ENCODE results near the gene JAG2.

Gene JAG2

DNA sequence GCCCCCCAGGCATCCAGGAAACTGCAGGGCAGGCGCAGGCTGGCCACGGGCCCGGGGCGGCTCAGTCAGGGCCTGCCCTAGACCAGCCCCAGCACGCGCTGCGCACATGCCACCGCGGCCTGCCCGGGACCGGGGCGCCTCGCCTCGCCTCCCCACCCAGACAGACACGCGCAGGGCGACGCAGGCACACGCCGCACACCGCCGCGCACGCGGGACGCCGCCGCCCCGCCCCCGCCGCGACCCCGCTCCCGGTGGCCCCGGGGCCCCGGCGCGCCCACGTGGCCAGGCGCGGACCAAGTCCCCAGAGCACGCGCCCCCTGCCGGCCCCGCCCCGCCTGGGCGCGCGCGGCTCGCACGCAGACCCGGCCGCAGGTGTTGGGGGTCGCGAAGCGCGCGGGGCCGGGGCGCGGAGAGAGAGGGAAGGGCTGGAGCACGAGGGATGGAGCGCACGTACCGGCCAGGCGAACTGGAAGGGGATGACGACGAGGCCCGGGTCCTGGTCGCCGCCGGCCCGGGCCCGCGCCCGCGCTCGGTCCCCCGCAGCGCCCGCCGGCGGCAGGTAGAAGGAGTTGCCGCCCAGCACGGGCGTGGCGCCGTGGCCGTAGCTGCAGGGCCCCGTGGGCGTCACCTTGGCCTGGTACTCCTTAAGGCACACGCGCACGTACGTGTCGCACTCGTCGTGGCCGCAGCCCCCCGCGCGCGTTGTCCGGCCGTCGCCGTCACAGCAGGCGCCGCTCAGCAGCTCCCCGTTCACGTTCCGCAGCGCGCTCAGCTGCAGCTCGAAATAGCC, 1.1 kb downstream of the JAG2 start:
- Histone ChIP-seq H3K4me1 (ENCODE audit: control insufficient read depth in 5 of 5, insufficient read depth in 5 of 5, low read length in 5 of 5) (peaks cover 0 to 72% (median 55%) of the 10 kb centered on the region in 5 donors), H3K9ac (ENCODE audit: low read length in 5 of 5) (no peak overlapping the region)

DNA sequence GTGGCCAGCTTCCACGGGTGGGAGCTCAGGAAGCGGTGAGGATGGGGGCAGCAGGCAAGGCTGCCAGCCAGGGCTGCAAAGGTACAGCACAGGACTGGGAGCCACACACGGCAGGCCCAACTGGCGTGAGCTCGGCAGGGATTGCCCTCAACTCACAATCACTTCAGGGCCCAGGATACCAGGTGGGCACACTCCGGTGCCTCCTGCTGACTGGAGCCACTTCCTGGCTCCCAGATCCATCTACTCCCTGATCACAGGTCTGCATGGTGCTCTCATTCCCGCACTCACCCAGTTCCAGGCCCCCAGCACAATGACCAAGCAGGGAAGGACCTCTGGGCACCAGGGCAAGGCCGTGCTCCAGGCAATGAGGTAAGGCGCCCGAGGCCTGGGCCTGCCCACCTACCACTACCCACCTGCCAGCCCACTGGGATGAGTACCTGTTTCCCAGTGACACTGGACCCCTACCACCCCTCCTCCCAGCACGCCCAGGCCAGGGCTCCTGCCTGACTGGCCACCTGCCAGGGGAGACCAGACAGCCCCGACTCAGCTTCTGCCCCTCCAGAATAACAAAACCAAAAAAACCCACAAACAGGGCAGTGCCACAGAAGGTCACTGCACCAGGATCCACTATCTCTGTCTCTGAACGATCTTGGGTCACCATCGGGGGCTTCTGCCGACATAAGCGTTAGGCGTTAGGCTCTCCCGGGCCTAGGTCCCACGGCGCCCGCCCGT, 1.8 kb downstream of the JAG2 start:
- H3K27ac ChIP-seq (ENCODE audit: low read depth, low read length): no peak overlapping the region
- H3K27me3 ChIP-seq (ENCODE audit: control insufficient read depth in 5 of 5, insufficient read depth in 4 of 5, low read length in 5 of 5): peaks cover 0 to 8% (median 3%) of the 10 kb centered on the region in 5 donors
- H3K4me3 ChIP-seq (ENCODE audit: low read depth in 1 of 5, low read length in 5 of 5): peak overlapping the region in 2 of 5 donors; percentile 43 to 45
- H3K9me3 ChIP-seq (ENCODE audit: control insufficient read depth in 5 of 5, low read length in 5 of 5): no peaks in the 10 kb centered on the region
- peak overlapping the region in 1 of 5 donors; percentile 28 for H3K9ac ChIP-seq (ENCODE audit: low read length in 5 of 5)
- H3K36me3 ChIP-seq (ENCODE audit: control insufficient read depth in 5 of 5, insufficient read depth in 5 of 5, low read length in 5 of 5): no peaks in the 10 kb centered on the region
- H3K4me1 ChIP-seq (ENCODE audit: control insufficient read depth in 5 of 5, insufficient read depth in 5 of 5, low read length in 5 of 5): peaks cover 0 to 77% (median 55%) of the 10 kb centered on the region in 5 donors

More for the DNA sequence above, 1.1 kb downstream of the JAG2 start:
- Histone ChIP-seq H3K9me3 (ENCODE audit: control insufficient read depth in 5 of 5, low read length in 5 of 5) (no peaks in the 10 kb centered on the region), H3K4me3 (ENCODE audit: low read depth in 1 of 5, low read length in 5 of 5) (peak overlapping the region in 4 of 5 donors; percentile 50 to 70 (median 56)), H3K27ac (ENCODE audit: low read depth, low read length) (no peak overlapping the region), H3K27me3 (ENCODE audit: control insufficient read depth in 5 of 5, insufficient read depth in 4 of 5, low read length in 5 of 5) (peaks cover 0 to 8% (median 3%) of the 10 kb centered on the region in 5 donors), H3K36me3 (ENCODE audit: control insufficient read depth in 5 of 5, insufficient read depth in 5 of 5, low read length in 5 of 5) (no peaks in the 10 kb centered on the region)

DNA sequence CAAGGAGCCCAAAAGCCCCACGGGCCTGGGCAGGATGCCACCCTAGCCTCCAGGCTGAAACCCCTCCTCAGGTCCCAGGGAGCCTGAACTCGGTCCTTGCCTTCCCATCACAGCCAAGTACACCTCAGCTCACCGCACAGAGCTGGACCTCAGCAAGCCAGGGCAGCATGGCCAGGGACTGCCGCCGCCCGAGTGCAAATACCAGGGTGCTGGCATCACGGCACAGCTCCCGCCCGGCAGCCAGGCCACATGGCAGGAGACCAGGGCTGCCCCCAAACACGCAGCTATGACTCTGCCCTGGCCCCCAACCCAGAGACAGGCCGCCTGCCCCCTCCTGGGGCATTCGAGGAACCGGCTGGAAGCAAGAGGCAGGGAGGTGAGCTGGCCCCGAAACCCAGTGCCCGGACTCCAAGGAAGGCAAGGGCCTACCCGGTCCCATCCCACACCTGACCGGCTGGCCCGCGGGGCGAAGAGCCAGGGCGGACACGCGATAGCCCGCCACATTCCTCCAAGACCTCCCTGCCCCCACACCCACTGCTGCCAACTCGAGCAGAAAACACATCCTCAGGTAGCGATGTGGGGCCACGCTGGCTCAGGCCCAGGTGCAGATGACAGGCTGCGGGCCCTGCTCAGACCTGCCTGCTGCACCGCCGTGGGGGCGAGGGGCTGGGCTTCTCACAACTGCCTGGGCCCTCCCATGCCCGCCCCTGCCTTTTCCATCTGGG, 2.7 kb downstream of the JAG2 start:
- Histone ChIP-seq H3K36me3 (ENCODE audit: control insufficient read depth in 5 of 5, insufficient read depth in 5 of 5, low read length in 5 of 5) (no peaks in the 10 kb centered on the region), H3K9me3 (ENCODE audit: control insufficient read depth in 5 of 5, low read length in 5 of 5) (no peaks in the 10 kb centered on the region), H3K27ac (ENCODE audit: low read depth, low read length) (no peak overlapping the region), H3K4me1 (ENCODE audit: control insufficient read depth in 5 of 5, insufficient read depth in 5 of 5, low read length in 5 of 5) (peaks cover 0 to 76% (median 48%) of the 10 kb centered on the region in 5 donors), H3K4me3 (ENCODE audit: low read depth in 1 of 5, low read length in 5 of 5) (peak overlapping the region in 1 of 5 donors; percentile 45), H3K9ac (ENCODE audit: low read length in 5 of 5) (peak overlapping the region in 1 of 5 donors; percentile 28), H3K27me3 (ENCODE audit: control insufficient read depth in 5 of 5, insufficient read depth in 4 of 5, low read length in 5 of 5) (peaks cover 0 to 8% (median 2%) of the 10 kb centered on the region in 5 donors)

DNA sequence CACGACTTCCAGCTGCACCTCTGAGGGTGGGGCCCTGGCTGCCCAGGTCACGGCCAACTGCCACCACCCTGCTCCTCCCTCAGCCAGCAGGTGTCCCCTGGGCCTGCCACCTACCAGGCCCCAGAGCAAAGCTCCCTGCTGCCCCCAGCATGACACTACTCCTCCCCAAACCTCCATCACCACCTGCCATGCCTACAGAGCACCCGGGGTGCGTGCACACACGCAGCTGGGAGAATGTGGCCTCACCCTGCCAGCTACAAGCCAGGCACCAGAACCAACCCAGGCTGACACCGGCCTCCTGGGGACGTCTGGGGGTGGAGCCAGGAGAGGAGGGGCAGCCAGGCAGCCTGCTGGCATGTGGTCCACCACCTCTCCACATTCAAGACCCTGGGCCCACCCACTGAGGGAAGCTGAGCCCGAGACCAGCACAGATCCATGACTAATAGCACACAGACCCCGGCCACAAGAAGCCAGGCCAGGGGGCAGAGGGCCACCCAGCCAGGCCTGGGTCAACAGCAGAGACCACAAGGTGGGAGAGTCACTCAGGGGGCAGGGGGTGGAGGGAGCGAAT, 3.4 kb downstream of the JAG2 start:
- H3K36me3 ChIP-seq (ENCODE audit: control insufficient read depth in 5 of 5, insufficient read depth in 5 of 5, low read length in 5 of 5): no peaks in the 10 kb centered on the region
- H3K9ac ChIP-seq (ENCODE audit: low read length in 5 of 5): peak overlapping the region in 2 of 5 donors; percentile 9 to 14
- H3K9me3 ChIP-seq (ENCODE audit: control insufficient read depth in 5 of 5, low read length in 5 of 5): no peaks in the 10 kb centered on the region
- peaks cover 0 to 69% (median 42%) of the 10 kb centered on the region in 5 donors for H3K4me1 ChIP-seq (ENCODE audit: control insufficient read depth in 5 of 5, insufficient read depth in 5 of 5, low read length in 5 of 5)
- H3K27me3 ChIP-seq (ENCODE audit: control insufficient read depth in 5 of 5, insufficient read depth in 4 of 5, low read length in 5 of 5): peaks cover 0 to 8% (median 2%) of the 10 kb centered on the region in 5 donors
- H3K27ac ChIP-seq (ENCODE audit: low read depth, low read length): no peak overlapping the region
- no peak overlapping the region for H3K4me3 ChIP-seq (ENCODE audit: low read depth in 1 of 5, low read length in 5 of 5)

DNA sequence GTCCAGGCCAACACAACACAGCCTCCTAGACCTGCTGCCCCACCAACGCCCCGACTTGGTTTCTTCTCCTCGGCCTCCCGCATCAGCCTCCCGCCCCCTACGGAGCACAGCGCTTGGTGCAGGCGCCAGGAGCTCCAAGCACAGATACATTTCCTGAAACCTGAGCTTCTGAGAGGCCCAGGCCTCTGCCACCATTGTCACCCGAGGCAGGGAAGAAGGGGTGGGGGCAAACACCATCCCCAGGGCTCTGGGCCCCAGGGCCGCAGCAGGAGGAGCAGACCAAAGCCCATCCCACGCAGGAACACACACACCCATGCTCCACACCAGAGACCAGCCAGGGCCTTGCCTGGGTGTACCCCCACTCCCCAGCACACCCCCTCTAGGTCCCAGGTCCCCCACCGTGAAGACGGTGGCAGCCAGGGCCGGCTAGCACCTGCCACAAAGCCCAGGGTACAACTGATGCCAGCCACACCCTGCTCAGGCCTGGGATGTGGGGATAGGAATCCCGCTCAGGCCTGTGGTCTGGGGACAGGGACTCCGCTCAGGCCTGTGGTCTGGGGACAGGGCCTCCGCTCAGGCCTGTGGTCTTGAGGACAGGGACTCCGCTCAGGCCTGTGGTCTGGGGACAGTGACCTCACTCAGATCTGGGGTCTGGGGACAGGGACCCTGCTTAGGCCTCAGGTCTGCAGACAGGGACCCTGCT, 5.4 kb downstream of the JAG2 start:
- peaks cover 0 to 57% (median 32%) of the 10 kb centered on the region in 5 donors for H3K4me1 ChIP-seq (ENCODE audit: control insufficient read depth in 5 of 5, insufficient read depth in 5 of 5, low read length in 5 of 5)
- H3K4me3 ChIP-seq (ENCODE audit: low read depth in 1 of 5, low read length in 5 of 5): no peak overlapping the region
- peaks cover 0 to 8% (median 2%) of the 10 kb centered on the region in 5 donors for H3K27me3 ChIP-seq (ENCODE audit: control insufficient read depth in 5 of 5, insufficient read depth in 4 of 5, low read length in 5 of 5)
- H3K9me3 ChIP-seq (ENCODE audit: control insufficient read depth in 5 of 5, low read length in 5 of 5): no peaks in the 10 kb centered on the region
- H3K9ac ChIP-seq (ENCODE audit: low read length in 5 of 5): no peak overlapping the region
- H3K27ac ChIP-seq (ENCODE audit: low read depth, low read length): no peak overlapping the region
- H3K36me3 ChIP-seq (ENCODE audit: control insufficient read depth in 5 of 5, insufficient read depth in 5 of 5, low read length in 5 of 5): no peaks in the 10 kb centered on the region

DNA sequence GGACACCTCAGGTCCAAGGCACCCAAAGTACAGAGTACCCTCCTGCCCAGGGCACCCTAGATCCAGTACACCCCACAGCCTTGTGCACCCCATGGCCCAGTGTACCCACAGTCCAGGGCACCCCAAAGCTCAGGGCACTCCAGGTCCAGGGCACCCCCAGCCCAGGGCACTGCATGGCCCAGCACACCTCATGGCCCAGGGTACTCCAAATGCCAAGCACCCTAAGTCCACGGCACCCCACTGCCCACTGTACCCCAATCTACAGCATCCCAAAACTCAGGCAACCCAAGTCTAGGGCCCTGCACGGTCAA, 6.0 kb downstream of the JAG2 start:
- H3K4me1 ChIP-seq (ENCODE audit: control insufficient read depth in 5 of 5, insufficient read depth in 5 of 5, low read length in 5 of 5): peaks cover 0 to 54% (median 29%) of the 10 kb centered on the region in 5 donors
- no peak overlapping the region for H3K27ac ChIP-seq (ENCODE audit: low read depth, low read length)
- H3K36me3 ChIP-seq (ENCODE audit: control insufficient read depth in 5 of 5, insufficient read depth in 5 of 5, low read length in 5 of 5): peaks cover 0 to 1% (median 0%) of the 10 kb centered on the region in 5 donors
- H3K9me3 ChIP-seq (ENCODE audit: control insufficient read depth in 5 of 5, low read length in 5 of 5): no peaks in the 10 kb centered on the region
- H3K4me3 ChIP-seq (ENCODE audit: low read depth in 1 of 5, low read length in 5 of 5): no peak overlapping the region
- peak overlapping the region in 1 of 5 donors; percentile 6 for H3K9ac ChIP-seq (ENCODE audit: low read length in 5 of 5)
- peaks cover 0 to 8% (median 2%) of the 10 kb centered on the region in 5 donors for H3K27me3 ChIP-seq (ENCODE audit: control insufficient read depth in 5 of 5, insufficient read depth in 4 of 5, low read length in 5 of 5)

DNA sequence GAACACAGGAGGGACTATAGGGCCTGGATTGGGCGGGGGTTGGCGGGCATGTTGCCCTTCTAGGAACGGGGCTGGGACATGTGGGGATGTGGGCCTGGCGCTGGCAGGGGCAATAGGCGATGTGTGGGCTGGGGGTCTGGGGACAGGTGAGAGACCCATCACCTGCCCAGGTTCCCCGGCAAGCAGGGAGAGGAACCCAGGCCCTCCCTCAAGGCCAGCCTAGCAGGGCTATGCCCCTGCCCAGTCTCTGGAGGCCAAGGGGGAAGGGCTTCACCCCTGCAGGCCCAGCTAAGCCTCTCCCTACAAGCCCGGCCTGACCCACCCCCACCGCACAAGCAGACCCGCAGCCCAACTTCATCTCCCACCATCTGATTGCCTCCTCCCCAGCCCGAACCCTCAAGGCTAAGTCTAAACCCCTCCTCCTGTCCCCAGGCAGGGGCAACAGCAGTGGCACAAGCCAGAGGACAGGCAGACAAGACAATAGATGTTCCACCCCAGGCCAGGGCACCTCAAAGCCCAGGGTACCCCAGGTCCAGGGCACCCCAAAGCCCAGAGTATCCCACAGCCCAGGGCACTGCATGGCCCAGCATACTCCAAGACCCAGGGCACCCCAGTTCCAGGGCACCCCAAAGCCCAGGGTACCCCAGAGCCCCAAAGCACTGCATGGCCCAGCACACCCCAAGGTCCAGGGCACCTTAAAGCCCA, 6.5 kb downstream of the JAG2 start:
- H3K9me3 ChIP-seq (ENCODE audit: control insufficient read depth in 5 of 5, low read length in 5 of 5): no peaks in the 10 kb centered on the region
- no peak overlapping the region for H3K27ac ChIP-seq (ENCODE audit: low read depth, low read length)
- H3K36me3 ChIP-seq (ENCODE audit: control insufficient read depth in 5 of 5, insufficient read depth in 5 of 5, low read length in 5 of 5): peaks cover 0 to 3% (median 0%) of the 10 kb centered on the region in 5 donors
- H3K9ac ChIP-seq (ENCODE audit: low read length in 5 of 5): peak overlapping the region in 1 of 5 donors; percentile 6
- peaks cover 0 to 53% (median 28%) of the 10 kb centered on the region in 5 donors for H3K4me1 ChIP-seq (ENCODE audit: control insufficient read depth in 5 of 5, insufficient read depth in 5 of 5, low read length in 5 of 5)
- H3K4me3 ChIP-seq (ENCODE audit: low read depth in 1 of 5, low read length in 5 of 5): no peak overlapping the region
- H3K27me3 ChIP-seq (ENCODE audit: control insufficient read depth in 5 of 5, insufficient read depth in 4 of 5, low read length in 5 of 5): peaks cover 0 to 7% (median 2%) of the 10 kb centered on the region in 5 donors

DNA sequence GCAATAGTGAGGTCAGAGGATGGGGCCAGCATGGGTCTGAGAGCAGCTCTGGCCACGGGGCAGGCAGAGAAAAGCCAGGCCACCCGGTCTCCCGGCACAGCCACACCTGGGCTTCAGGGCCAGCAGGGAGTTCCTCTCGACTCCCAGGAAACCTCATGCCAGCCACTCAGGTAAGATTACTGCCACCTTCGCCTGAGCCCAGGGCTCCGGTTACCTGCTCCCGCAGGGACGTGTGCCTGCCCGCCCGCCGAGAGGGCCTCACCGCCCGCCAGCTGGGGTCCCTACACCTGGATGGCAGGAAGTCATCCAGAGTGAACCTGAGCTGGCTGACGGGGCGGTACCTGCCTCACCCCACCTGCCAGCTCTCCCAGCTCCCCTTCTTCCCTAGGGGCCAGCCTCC, 7.3 kb downstream of the JAG2 start:
- H3K27ac ChIP-seq (ENCODE audit: low read depth, low read length): no peak overlapping the region
- no peaks in the 10 kb centered on the region for H3K27me3 ChIP-seq (ENCODE audit: control insufficient read depth in 5 of 5, insufficient read depth in 4 of 5, low read length in 5 of 5)
- peaks cover 0 to 3% (median 0%) of the 10 kb centered on the region in 5 donors for H3K36me3 ChIP-seq (ENCODE audit: control insufficient read depth in 5 of 5, insufficient read depth in 5 of 5, low read length in 5 of 5)
- no peak overlapping the region for H3K4me3 ChIP-seq (ENCODE audit: low read depth in 1 of 5, low read length in 5 of 5)
- no peak overlapping the region for H3K9ac ChIP-seq (ENCODE audit: low read length in 5 of 5)
- peaks cover 0 to 45% (median 20%) of the 10 kb centered on the region in 5 donors for H3K4me1 ChIP-seq (ENCODE audit: control insufficient read depth in 5 of 5, insufficient read depth in 5 of 5, low read length in 5 of 5)
- no peaks in the 10 kb centered on the region for H3K9me3 ChIP-seq (ENCODE audit: control insufficient read depth in 5 of 5, low read length in 5 of 5)

DNA sequence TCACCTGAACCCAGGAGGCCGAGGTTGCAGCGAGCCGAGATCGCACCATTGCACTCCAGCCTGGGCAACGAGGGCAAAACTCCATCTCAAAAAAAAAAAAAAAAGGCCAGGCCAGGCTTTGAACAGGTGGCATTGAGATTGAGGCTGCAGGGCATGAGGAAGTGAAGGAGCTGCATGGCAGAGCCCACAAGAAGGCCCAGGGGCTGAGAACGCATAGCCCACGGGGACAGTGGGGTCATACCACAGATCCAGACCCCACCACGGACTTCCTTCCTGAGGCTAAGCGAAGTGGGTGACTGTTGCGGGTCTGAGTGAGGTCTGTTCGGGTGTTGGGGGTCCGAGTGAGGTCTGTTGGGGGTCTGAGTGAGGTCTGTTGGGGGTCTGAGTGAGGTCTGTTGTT, 7.8 kb downstream of the JAG2 start:
- H3K9ac ChIP-seq (ENCODE audit: low read length in 5 of 5): no peak overlapping the region
- no peaks in the 10 kb centered on the region for H3K27me3 ChIP-seq (ENCODE audit: control insufficient read depth in 5 of 5, insufficient read depth in 4 of 5, low read length in 5 of 5)
- H3K27ac ChIP-seq (ENCODE audit: low read depth, low read length): no peak overlapping the region
- no peak overlapping the region for H3K4me3 ChIP-seq (ENCODE audit: low read depth in 1 of 5, low read length in 5 of 5)
- peaks cover 0 to 39% (median 15%) of the 10 kb centered on the region in 5 donors for H3K4me1 ChIP-seq (ENCODE audit: control insufficient read depth in 5 of 5, insufficient read depth in 5 of 5, low read length in 5 of 5)
- no peaks in the 10 kb centered on the region for H3K9me3 ChIP-seq (ENCODE audit: control insufficient read depth in 5 of 5, low read length in 5 of 5)
- H3K36me3 ChIP-seq (ENCODE audit: control insufficient read depth in 5 of 5, insufficient read depth in 5 of 5, low read length in 5 of 5): peaks cover 0 to 3% (median 1%) of the 10 kb centered on the region in 5 donors

Measured in subcutaneous abdominal adipose tissue (tissue), 5 donors.